B cell (primary cell): ENCODE data around the gene GSTO2.

Source experiments
- CTCF ChIP-seq: fragments of 200-600 bp; IDR thresholded peaks from one replicate; pipeline ENCODE4 v1.8.0; 2022; ENCODE audit warnings: antibody characterized with exemption, mild to moderate bottlenecking
- EZH2 ChIP-seq: IDR thresholded peaks from 2 replicates; pipeline ENCODE4 v1.6.1; 2012; ENCODE audit warnings: borderline replicate concordance, low read depth, mild to moderate bottlenecking, moderate library complexity, low read length; ENCODE audit not compliant: insufficient read depth, poor library complexity, severe bottlenecking

- TF ChIP-seq CTCF (no peak), EZH2 (no peak)
Observed at GRCh38 chr10:104300736-104301292, 31.8 kb downstream of the GSTO2 start.
